HFFc6 (cell line): ENCODE data around the gene C1QTNF7. TPM values are rescaled to one million over a fixed set of nuclear protein-coding genes. Genes with fewer than 3 reads are reported as not detected.
A peak's percentile ranks its signal among the peaks of the same experiment; 100 is the strongest.

Source experiments
- DNase-seq: peaks from one replicate; pipeline ENCODE4 v3.0.0-alpha.2; 2018
- H3K27ac Mint-ChIP-seq: 2 replicates; pipeline ENCODE4 v1.8.0; 2020; ENCODE audit warnings: mild to moderate bottlenecking, mixed read lengths
- H3K27me3 Mint-ChIP-seq: 2 replicates; pipeline ENCODE4 v1.8.0; 2021; ENCODE audit warnings: mild to moderate bottlenecking, moderate library complexity, mixed read lengths; ENCODE audit not compliant: insufficient read depth
- H3K36me3 Mint-ChIP-seq: 2 replicates; pipeline ENCODE4 v1.8.0; 2021; ENCODE audit warnings: low read depth, mixed read lengths
- H3K4me1 Mint-ChIP-seq: 2 replicates; pipeline ENCODE4 v1.8.0; 2020; ENCODE audit warnings: low read depth, mixed read lengths
- H3K4me3 Mint-ChIP-seq: 2 replicates; pipeline ENCODE4 v1.8.0; 2020; ENCODE audit warnings: mild to moderate bottlenecking, moderate library complexity, mixed read lengths
- H3K9me3 Mint-ChIP-seq: 2 replicates; pipeline ENCODE4 v1.8.0; 2020; ENCODE audit warnings: mild to moderate bottlenecking, mixed read lengths
- total RNA-seq, 6 experiments: library from RNA; stranded (reverse); fragmentation: NEBNext Ultra II Directional; extraction: Animal tissue kit (Norgen Biotek cat#: 25700); gene quantifications; 2 replicates in 1 of 6; 3 replicates in 5 of 6; pipeline ENCODE4 v1.2.3, GENCODE V29; 2021
- TF ChIP-seq, protein P1 (sequence below): fragments of 200-600 bp; sonication (generic); IDR thresholded peaks from 2 replicates; pipeline ENCODE4 v1.5.0; 2021; ENCODE audit warnings: antibody characterized with exemption, mild to moderate bottlenecking

Gene C1QTNF7
- total RNA-seq, 6 experiments from 2014 or later, result 0.15 TPM; not detected in 5

DNA sequence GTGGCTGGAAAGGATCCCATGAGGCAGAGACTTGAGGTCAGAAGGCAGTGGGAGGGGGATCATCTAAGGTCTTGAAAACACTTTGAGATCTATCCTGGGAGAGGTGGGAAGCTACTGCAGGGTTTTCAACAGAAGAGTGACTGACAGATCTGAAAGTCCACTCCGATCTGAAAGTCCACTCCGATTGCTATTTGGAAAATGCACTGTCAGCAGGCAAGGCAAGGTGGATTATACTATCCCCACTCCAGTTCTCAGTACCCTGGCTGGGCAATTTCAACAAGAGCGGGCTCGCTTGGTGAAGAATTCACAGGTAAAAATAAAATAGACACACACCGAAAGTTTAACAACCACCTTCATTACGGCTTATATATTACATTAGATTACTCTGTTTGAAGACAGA is 42.3 kb upstream of the C1QTNF7 start:
- no peaks in the 10 kb centered on the region for H3K9me3 Mint-ChIP-seq
- no peak overlapping the region for H3K4me3 Mint-ChIP-seq
- H3K36me3 Mint-ChIP-seq, result no peaks in the 10 kb centered on the region
- no peaks in the 10 kb centered on the region for H3K4me1 Mint-ChIP-seq
- no peak overlapping the region for H3K27ac Mint-ChIP-seq
- H3K27me3 Mint-ChIP-seq, result peaks cover 30% of the 10 kb centered on the region
- TF ChIP-seq, protein P1, sequence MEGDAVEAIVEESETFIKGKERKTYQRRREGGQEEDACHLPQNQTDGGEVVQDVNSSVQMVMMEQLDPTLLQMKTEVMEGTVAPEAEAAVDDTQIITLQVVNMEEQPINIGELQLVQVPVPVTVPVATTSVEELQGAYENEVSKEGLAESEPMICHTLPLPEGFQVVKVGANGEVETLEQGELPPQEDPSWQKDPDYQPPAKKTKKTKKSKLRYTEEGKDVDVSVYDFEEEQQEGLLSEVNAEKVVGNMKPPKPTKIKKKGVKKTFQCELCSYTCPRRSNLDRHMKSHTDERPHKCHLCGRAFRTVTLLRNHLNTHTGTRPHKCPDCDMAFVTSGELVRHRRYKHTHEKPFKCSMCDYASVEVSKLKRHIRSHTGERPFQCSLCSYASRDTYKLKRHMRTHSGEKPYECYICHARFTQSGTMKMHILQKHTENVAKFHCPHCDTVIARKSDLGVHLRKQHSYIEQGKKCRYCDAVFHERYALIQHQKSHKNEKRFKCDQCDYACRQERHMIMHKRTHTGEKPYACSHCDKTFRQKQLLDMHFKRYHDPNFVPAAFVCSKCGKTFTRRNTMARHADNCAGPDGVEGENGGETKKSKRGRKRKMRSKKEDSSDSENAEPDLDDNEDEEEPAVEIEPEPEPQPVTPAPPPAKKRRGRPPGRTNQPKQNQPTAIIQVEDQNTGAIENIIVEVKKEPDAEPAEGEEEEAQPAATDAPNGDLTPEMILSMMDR, result no peak
- DNase-seq, result no peak

DNA sequence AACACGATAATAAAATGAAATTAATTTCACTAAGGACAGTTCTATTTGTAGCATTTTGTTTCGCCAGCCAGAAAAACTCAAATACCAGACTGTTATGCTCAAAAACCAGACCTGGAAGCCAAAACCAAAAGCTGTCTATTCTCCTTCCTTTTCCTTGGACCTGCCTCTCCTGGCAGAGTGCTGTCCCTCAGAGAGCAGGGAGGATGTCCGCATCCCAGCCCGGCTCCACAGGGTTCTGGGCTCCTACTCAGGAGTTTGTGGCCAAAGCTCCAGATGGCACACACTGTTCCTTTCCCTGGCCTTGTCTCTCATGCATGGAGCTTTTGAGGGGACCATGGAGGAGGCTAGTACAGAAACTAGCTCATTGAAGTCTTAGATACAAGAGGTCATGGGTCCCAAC is 41.9 kb upstream of the C1QTNF7 start:
- no peaks in the 10 kb centered on the region for H3K9me3 Mint-ChIP-seq
- TF ChIP-seq, protein P1, result no peak
- H3K36me3 Mint-ChIP-seq, result no peaks in the 10 kb centered on the region
- H3K27ac Mint-ChIP-seq, result no peak overlapping the region
- no peak overlapping the region for H3K4me3 Mint-ChIP-seq
- peaks cover 33% of the 10 kb centered on the region for H3K27me3 Mint-ChIP-seq
- no peak for DNase-seq
- H3K4me1 Mint-ChIP-seq, result no peaks in the 10 kb centered on the region

DNA sequence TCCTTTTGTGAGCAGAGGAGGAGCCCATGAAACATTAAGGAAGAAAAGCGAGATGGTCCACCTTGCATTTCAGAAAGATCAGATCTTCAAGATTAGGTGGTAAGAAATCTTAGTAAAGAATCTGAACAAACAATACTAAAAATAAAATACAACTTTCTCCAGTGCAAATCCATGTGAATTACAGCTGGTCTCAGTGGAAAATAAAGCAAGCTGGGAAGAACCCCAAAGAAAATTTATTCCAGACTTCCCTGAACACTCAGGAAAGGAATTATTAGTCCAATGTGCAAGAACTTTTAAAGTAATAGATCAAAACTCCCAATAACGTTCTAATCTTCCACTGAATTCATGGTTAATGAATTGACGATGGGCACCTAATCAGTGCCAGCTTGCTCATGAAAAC is 37.3 kb upstream of the C1QTNF7 start:
- Mint-ChIP-seq H3K9me3 (no peaks in the 10 kb centered on the region), H3K4me3 (no peak overlapping the region), H3K27me3 (peaks cover 12% of the 10 kb centered on the region), H3K27ac (no peak overlapping the region), H3K4me1 (peaks cover 7% of the 10 kb centered on the region), H3K36me3 (no peaks in the 10 kb centered on the region)
- DNase-seq, result no peak
- TF ChIP-seq, protein P1, result no peak

DNA sequence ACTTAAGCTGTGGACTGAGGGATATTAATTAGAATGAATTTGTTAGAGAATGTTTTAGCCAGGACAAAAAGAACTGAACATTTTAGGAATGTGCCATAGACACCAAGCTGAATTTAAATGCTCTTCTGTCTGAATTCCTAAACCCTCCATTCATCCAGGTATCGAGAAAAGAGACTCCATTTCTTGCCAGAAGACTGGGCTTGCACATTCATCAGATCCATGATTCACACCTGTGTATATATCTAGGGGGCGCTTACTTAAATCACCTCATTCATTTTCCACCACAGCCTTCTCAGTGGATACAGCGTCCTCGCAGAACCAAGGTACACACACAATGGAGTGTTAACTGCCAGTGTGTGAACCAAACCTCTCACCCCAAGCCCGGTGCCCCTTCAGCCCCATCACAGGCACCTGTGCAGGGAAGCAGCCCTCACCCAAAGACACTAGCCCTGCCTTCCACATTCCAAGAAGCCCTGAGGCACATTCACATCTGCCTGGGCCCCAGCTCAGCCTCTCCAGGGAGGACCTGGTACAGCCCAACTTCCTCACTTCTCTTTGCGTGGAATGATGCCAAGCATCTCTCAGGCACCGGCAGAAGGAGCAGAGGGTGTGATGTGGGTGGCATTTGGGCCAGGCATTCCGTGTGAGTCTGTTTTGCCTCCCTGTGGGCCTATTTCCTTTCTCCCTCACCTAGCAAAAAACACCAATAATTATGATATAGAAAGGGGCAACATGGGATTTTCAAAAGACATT is 35.6 kb upstream of the C1QTNF7 start:
- no peaks in the 10 kb centered on the region for H3K9me3 Mint-ChIP-seq
- H3K4me1 Mint-ChIP-seq, result peaks cover 21% of the 10 kb centered on the region
- H3K36me3 Mint-ChIP-seq, result no peaks in the 10 kb centered on the region
- TF ChIP-seq, protein P1, result no peak
- peaks cover 8% of the 10 kb centered on the region for H3K27me3 Mint-ChIP-seq
- no peak overlapping the region for H3K4me3 Mint-ChIP-seq
- H3K27ac Mint-ChIP-seq, result no peak overlapping the region
- DNase-seq, result no peak

DNA sequence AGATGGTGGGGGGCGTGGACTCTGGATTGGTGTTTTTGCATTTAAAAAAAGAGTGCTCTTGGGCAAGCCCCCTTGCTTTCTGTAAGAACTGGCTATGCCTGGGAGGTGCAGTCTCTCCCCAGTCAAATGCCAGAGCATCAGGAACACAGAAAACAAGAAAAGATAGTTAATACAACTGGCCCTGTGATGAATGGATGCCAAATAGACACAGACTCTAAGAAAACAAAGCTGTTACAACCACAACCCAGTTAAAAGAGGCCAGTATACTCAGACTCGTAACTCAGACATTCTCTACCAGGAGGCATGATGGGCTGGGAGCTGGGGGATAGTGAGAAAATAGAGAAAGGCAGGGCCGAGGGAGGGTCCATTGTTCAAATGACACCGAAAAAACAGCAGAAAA is 32.5 kb upstream of the C1QTNF7 start:
- H3K4me3 Mint-ChIP-seq, result no peak overlapping the region
- peak; percentile 34 for DNase-seq

More for the DNA sequence above, 32.5 kb upstream of the C1QTNF7 start:
- Mint-ChIP-seq H3K27me3 (peaks cover 8% of the 10 kb centered on the region), H3K4me1 (peaks cover 42% of the 10 kb centered on the region), H3K36me3 (no peaks in the 10 kb centered on the region), H3K9me3 (no peaks in the 10 kb centered on the region), H3K27ac (no peak overlapping the region)
- TF ChIP-seq, protein P1, result no peak
